Measurements from ENCODE around the gene WWOX. TPM values are rescaled to one million over a fixed set of nuclear protein-coding genes. Genes with fewer than 3 reads are reported as not detected.

WWOX gene
- polyA plus RNA-seq, 2 of the 4 experiments (the other 2 are of a cell fraction) = 16.0 to 17.2 TPM

- CTCF ChIA-PET = interaction anchor here (0.5 kb wide), 1 partner anchor 628 kb away, joined by 3 read pairs; no protein-coding TSS in a partner anchor
- Histone ChIP-seq H3K4me2 (no peak overlapping the region), H3K27ac (no peak overlapping the region), H3K9me3 (no peaks in the 10 kb centered on the region), H3K4me3 (no peak overlapping the region), H3K4me1 (no peaks in the 10 kb centered on the region)
- FAIRE-seq = no peak
- POLR2A ChIA-PET = no interaction called here
- no peak for ATAC-seq
- TF ChIP-seq MAZ (IDR thresholded peaks at IDR 0.05; ENCODE audit: borderline replicate concordance, low read depth, low read length) (no peak), FOSL2 (IDR thresholded peaks at IDR 0.05) (no peak), FOSL2 (CRISPR knock-in tag; IDR thresholded peaks at IDR 0.05) (no peak), PBX3 (IDR thresholded peaks at IDR 0.05) (no peak), TP53 (CRISPR knock-in tag; IDR thresholded peaks at IDR 0.05) (no peak), HOXB5 (CRISPR knock-in tag; IDR thresholded peaks at IDR 0.05) (no peak), PHF8 (IDR thresholded peaks at IDR 0.05; ENCODE audit: borderline replicate concordance, low read depth) (no peak), ZSCAN20 (CRISPR knock-in tag; IDR thresholded peaks at IDR 0.05) (no peak), JUN (IDR thresholded peaks at IDR 0.05) (no peak), CHD4 (IDR thresholded peaks at IDR 0.05; ENCODE audit: borderline replicate concordance) (no peak), MYC (IDR thresholded peaks at IDR 0.05; ENCODE audit: borderline replicate concordance, low read length) (no peak), POLR2AphosphoS2 (conservative IDR thresholded peaks at IDR 0.05; ENCODE audit: low read length) (no peak), NR3C1 (IDR thresholded peaks at IDR 0.05) (no peak)
- 59% methylated on average over 10 of the region's 10 CpGs for WGBS (ENCODE audit: missing lambda C conversion rate)
- no peak for DNase-seq (ENCODE audit: low read depth in 1 of 2, low spot score in 1 of 2)
These were observed 876.8 kb downstream of the WWOX start for GRCh38 chr16:78976212-78976611.

- H3K27ac ChIP-seq = no peak overlapping the region
- ATAC-seq (no peak), DNase-seq (ENCODE audit: low read depth in 1 of 2, low spot score in 1 of 2) (no peak), FAIRE-seq (no peak)
- CTCF ChIA-PET = no interaction called here
- no peaks in the 10 kb centered on the region for H3K9me3 ChIP-seq
- no peaks in the 10 kb centered on the region for H3K4me1 ChIP-seq
- TF ChIP-seq BHLHE40 (IDR thresholded peaks at IDR 0.05; ENCODE audit: low read depth, low read length) = no peak
- TF ChIP-seq HDAC2 (IDR thresholded peaks at IDR 0.05) = no peak
- no peak for TF ChIP-seq MYC (IDR thresholded peaks at IDR 0.05; ENCODE audit: borderline replicate concordance, low read length)
- TF ChIP-seq CEBPB (IDR thresholded peaks at IDR 0.05) = 0 out of 4 replicates have a peak, but pooled peaks of 1 of the 2 experiments have one; percentile 8
- POLR2A ChIA-PET = no interaction called here
- no peak overlapping the region for H3K4me3 ChIP-seq
- H3K4me2 ChIP-seq = no peak overlapping the region
- WGBS (ENCODE audit: missing lambda C conversion rate) = 27% methylated on average over 6 of the region's 6 CpGs
These were observed 881.4 kb downstream of the WWOX start for GRCh38 chr16:78980825-78981224.

GRCh38 chr16:78982096-78982744 is 882.8 kb downstream of the WWOX start:
- TF ChIP-seq SREBF2 (IDR thresholded peaks at IDR 0.05) (no peak), REST (IDR thresholded peaks at IDR 0.05) (no peak), RAD21 (conservative IDR thresholded peaks at IDR 0.05 in 1 of 2, IDR thresholded peaks at IDR 0.05 in 1 of 2) (no peak), HOXB13 (CRISPR knock-in tag; IDR thresholded peaks at IDR 0.05; ENCODE audit: low read depth) (no peak), MAX (IDR thresholded peaks at IDR 0.05) (no peak), EHMT2 (IDR thresholded peaks at IDR 0.05; ENCODE audit: low read depth) (no peak), CHD2 (IDR thresholded peaks at IDR 0.05; ENCODE audit: low read length, partially characterized antibody) (no peak)
- Histone ChIP-seq H3K4me3 (no peak overlapping the region), H3K27ac (no peak overlapping the region), H3K4me2 (no peak overlapping the region), H3K4me1 (no peaks in the 10 kb centered on the region), H3K9me3 (no peaks in the 10 kb centered on the region)
- FAIRE-seq (no peak), ATAC-seq (no peak), DNase-seq (ENCODE audit: low read depth in 1 of 2, low spot score in 1 of 2) (no peak)
- 24% methylated on average over 10 of the region's 10 CpGs for WGBS (ENCODE audit: missing lambda C conversion rate)
- CTCF ChIA-PET = interaction anchor here (0.8 kb wide), 1 partner anchor 15 kb away, joined by 3 read pairs; no protein-coding TSS in a partner anchor
- POLR2A ChIA-PET = no interaction called here
